AML-193 (cell line): ENCODE measurements around the gene RHOJ.

ENCODE experiments used
- DNase-seq, 2 experiments: peaks; one replicate each; lab custom pipeline; 2025; lab: John Stamatoyannopoulos, UW

The RHOJ gene

GRCh38 chr14:63205866-63206265 is 1.6 kb downstream of the RHOJ start:
- DNase-seq = no peak

- DNase-seq = no peak
Observed at GRCh38 chr14:63209160-63209559, 4.9 kb downstream of the RHOJ start.

- DNase-seq = no peak
Observed at GRCh38 chr14:63210812-63211211, 6.6 kb downstream of the RHOJ start.

- no peak for DNase-seq
Observed at GRCh38 chr14:63212209-63212608, 8.0 kb downstream of the RHOJ start.

GRCh38 chr14:63212776-63213500 is 8.7 kb downstream of the RHOJ start:
- DNase-seq = no peak

- DNase-seq = no peak
Observed at GRCh38 chr14:63214417-63215196, 10.4 kb downstream of the RHOJ start.

- DNase-seq = no peak
Observed at GRCh38 chr14:63220526-63220925, 16.3 kb downstream of the RHOJ start.

- no peak for DNase-seq
Observed at GRCh38 chr14:63223596-63223995, 19.4 kb downstream of the RHOJ start.

GRCh38 chr14:63224196-63224595 is 20.0 kb downstream of the RHOJ start:
- DNase-seq = no peak

- no peak for DNase-seq
Observed at GRCh38 chr14:63228217-63228616, 24.0 kb downstream of the RHOJ start.

GRCh38 chr14:63229330-63230059 is 25.3 kb downstream of the RHOJ start:
- DNase-seq = no peak

- no peak for DNase-seq
Observed at GRCh38 chr14:63231766-63232165, 27.5 kb downstream of the RHOJ start.

- DNase-seq = no peak
Observed at GRCh38 chr14:63237791-63238190, 33.5 kb downstream of the RHOJ start.

GRCh38 chr14:63240221-63240620 is 36.0 kb downstream of the RHOJ start:
- no peak for DNase-seq

GRCh38 chr14:63241096-63241495 is 36.9 kb downstream of the RHOJ start:
- DNase-seq = no peak

- no peak for DNase-seq
Observed at GRCh38 chr14:63243646-63244045, 39.4 kb downstream of the RHOJ start.

- no peak for DNase-seq
Observed at GRCh38 chr14:63245893-63246292, 41.6 kb downstream of the RHOJ start.

- no peak for DNase-seq
Observed at GRCh38 chr14:63248211-63248610, 44.0 kb downstream of the RHOJ start.

- DNase-seq = no peak
Observed at GRCh38 chr14:63249092-63249491, 44.8 kb downstream of the RHOJ start.

GRCh38 chr14:63257299-63257698 is 53.1 kb downstream of the RHOJ start:
- no peak for DNase-seq

GRCh38 chr14:63262446-63262845 is 58.2 kb downstream of the RHOJ start:
- DNase-seq = no peak

GRCh38 chr14:63266106-63266505 is 61.9 kb downstream of the RHOJ start:
- DNase-seq = no peak

GRCh38 chr14:63267171-63267570 is 62.9 kb downstream of the RHOJ start:
- no peak for DNase-seq
